ENCODE measurements around the gene MAPK4. TPM values are rescaled to one million over a fixed set of nuclear protein-coding genes. Genes with fewer than 3 reads are reported as not detected.

The MAPK4 gene
- total RNA-seq, 1 donor from 2014 or later = 3.1 TPM

GRCh38 chr18:50665519-50665918 lies 105.6 kb downstream of the MAPK4 start:
- no peak for TF ChIP-seq CTCF (IDR thresholded peaks at IDR 0.05; ENCODE audit: insufficient read depth, low read length, poor library complexity, severe bottlenecking)
- H3K4me3 ChIP-seq (ENCODE audit: low read depth, low read length) = no peak overlapping the region
- no peaks in the 10 kb centered on the region for H3K36me3 ChIP-seq (ENCODE audit: control insufficient read depth, insufficient read depth, low read length)
- no peak for DNase-seq (ENCODE audit: low read depth)
- peaks cover 5% of the 10 kb centered on the region for H3K27me3 ChIP-seq (ENCODE audit: control insufficient read depth, insufficient read depth, low read length)

- no peak for TF ChIP-seq CTCF (IDR thresholded peaks at IDR 0.05; ENCODE audit: insufficient read depth, low read length, poor library complexity, severe bottlenecking)
- Histone ChIP-seq H3K4me3 (ENCODE audit: low read depth, low read length) (no peak overlapping the region), H3K36me3 (ENCODE audit: control insufficient read depth, insufficient read depth, low read length) (no peaks in the 10 kb centered on the region), H3K27me3 (ENCODE audit: control insufficient read depth, insufficient read depth, low read length) (peaks cover 5% of the 10 kb centered on the region)
- DNase-seq (ENCODE audit: low read depth) = no peak
These were observed 106.6 kb downstream of the MAPK4 start for GRCh38 chr18:50666536-50666935.

GRCh38 chr18:50671376-50671775 lies 111.5 kb downstream of the MAPK4 start:
- Histone ChIP-seq H3K4me3 (ENCODE audit: low read depth, low read length) (no peak overlapping the region), H3K36me3 (ENCODE audit: control insufficient read depth, insufficient read depth, low read length) (no peaks in the 10 kb centered on the region), H3K27me3 (ENCODE audit: control insufficient read depth, insufficient read depth, low read length) (no peaks in the 10 kb centered on the region)
- TF ChIP-seq CTCF (IDR thresholded peaks at IDR 0.05; ENCODE audit: insufficient read depth, low read length, poor library complexity, severe bottlenecking) = no peak
- DNase-seq (ENCODE audit: low read depth) = no peak

DNA sequence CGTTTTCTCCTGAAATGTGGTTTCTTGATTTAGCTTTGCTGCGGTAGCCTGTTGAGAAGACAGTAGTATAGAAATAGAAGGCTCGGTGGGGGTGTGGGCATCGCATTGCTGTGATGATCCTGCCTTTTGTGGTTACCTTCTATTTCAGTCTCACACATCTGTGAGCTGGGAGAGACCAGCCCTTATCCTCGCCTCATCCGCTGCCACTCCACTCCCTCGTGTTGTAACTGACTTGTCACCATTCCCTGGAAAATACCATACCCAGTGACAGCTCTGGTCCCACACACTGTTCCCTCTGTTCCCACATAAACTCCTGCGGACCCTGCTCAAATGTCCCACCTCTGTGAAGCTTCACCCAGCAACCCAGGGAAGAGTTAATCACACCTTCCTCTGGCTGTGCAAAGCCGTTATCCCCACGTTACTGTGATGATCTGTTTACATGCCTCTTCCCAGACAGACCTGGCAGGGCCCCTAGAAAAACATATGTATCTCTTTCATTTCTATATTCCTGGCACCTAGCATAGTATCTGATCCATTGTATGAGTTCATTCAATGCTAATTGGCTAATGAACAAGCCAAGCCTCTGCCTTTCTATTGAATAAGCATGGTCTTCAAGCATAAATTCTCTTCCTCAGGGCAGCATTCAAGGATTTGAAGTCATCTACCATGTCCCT lies 114.6 kb downstream of the MAPK4 start:
- Histone ChIP-seq H3K27me3 (ENCODE audit: control insufficient read depth, insufficient read depth, low read length) (no peaks in the 10 kb centered on the region), H3K4me3 (ENCODE audit: low read depth, low read length) (no peak overlapping the region), H3K36me3 (ENCODE audit: control insufficient read depth, insufficient read depth, low read length) (no peaks in the 10 kb centered on the region)
- no peak for TF ChIP-seq CTCF (IDR thresholded peaks at IDR 0.05; ENCODE audit: insufficient read depth, low read length, poor library complexity, severe bottlenecking)
- no peak for DNase-seq (ENCODE audit: low read depth)

DNA sequence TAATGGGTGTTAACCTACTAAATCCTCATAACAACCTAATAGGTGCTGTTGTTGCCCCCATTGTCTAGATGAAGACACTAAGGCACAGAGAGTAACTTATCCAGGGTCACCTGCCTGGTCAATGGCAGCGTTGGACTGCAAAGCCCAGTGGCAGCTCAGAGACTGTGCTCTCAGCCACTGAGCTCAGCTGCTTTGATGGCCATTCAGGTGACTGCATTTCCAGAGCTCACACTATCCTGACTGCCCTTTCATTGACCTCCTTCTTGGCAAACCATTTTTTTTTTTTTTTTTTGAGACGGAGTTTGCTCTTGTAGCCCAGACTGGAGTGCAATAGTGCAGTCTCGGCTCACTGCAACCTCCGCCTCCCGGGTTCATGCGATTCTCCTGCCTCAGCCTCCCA lies 115.2 kb downstream of the MAPK4 start:
- H3K4me3 ChIP-seq (ENCODE audit: low read depth, low read length) = no peak overlapping the region
- DNase-seq (ENCODE audit: low read depth) = no peak
- no peaks in the 10 kb centered on the region for H3K27me3 ChIP-seq (ENCODE audit: control insufficient read depth, insufficient read depth, low read length)
- H3K36me3 ChIP-seq (ENCODE audit: control insufficient read depth, insufficient read depth, low read length) = no peaks in the 10 kb centered on the region
- TF ChIP-seq CTCF (IDR thresholded peaks at IDR 0.05; ENCODE audit: insufficient read depth, low read length, poor library complexity, severe bottlenecking) = no peak

DNA sequence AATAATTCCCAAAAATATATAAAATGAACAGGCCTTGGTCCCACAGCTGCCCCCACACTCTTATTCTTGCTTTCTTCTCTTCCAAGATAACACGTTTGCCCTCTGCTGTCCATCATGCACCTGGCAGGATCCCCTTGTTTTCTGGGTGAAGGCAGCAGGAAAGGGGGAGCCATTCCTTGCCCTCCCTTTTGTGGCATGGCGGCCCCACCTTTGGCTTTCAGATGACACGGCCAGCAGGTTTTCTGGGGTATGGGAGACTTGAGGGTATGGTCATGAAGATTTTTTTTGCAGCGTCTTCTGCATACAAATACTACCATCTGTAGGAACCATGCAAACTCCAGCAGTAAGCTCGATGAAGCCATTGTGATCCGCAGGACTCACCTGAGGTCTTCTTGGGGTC lies 118.8 kb downstream of the MAPK4 start:
- no peak for TF ChIP-seq CTCF (IDR thresholded peaks at IDR 0.05; ENCODE audit: insufficient read depth, low read length, poor library complexity, severe bottlenecking)
- Histone ChIP-seq H3K4me3 (ENCODE audit: low read depth, low read length) (no peak overlapping the region), H3K27me3 (ENCODE audit: control insufficient read depth, insufficient read depth, low read length) (no peaks in the 10 kb centered on the region), H3K36me3 (ENCODE audit: control insufficient read depth, insufficient read depth, low read length) (no peaks in the 10 kb centered on the region)
- DNase-seq (ENCODE audit: low read depth) = no peak
